ENCODE data around the gene TTLL8. TPM values are rescaled to one million over a fixed set of nuclear protein-coding genes. Genes with fewer than 3 reads are reported as not detected.

The TTLL8 gene
- total RNA-seq, 1 experiment from 2014 or later = not detected

DNA sequence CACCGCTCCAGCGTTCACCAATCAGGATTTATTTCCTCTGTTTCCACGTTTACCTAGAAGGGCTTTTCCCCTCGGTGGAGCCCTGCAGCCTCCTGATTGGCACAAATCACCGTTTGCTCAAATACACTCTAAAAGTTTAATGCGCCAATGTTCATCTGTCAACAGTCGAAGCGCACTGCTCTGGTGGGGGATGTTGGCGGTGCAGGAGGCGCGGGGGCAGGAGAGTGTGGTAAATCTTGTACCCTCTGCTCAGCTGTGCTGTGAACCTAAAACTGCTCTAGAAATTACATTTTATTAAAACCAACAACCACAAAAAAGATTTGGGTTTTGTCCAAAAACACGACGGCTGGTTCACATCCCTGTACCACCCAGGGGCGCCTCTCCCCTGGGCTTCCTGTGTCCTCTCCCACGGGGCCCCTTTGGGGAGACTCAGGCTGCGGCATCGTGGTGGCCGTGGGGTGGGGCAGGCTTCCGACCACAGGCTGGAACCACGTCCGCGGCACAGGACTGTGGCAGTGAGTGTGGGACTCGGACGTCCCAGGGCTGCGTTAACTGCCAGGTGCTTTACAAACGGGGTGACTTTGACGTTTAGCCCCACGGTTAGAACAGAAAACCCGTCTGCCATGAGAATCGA, 13.5 kb downstream of the TTLL8 start:
- Mint-ChIP-seq H3K27me3 (ENCODE audit: low read depth) (no peaks in the 10 kb centered on the region), H3K9me3 (peaks cover 4% of the 10 kb centered on the region; the same call in 1 of the 2 replicates), H3K4me1 (no peaks in the 10 kb centered on the region), H3K4me3 (no peak overlapping the region), H3K36me3 (no peaks in the 10 kb centered on the region), H3K27ac (no peak overlapping the region)
- DNase-seq (ENCODE audit: low spot score) (no peak), ATAC-seq (no peak)
- TF ChIP-seq OVOL2 (CRISPR knock-in tag; IDR thresholded peaks at IDR 0.05; ENCODE audit: borderline replicate concordance) = no peak
- TF ChIP-seq TCF7 (CRISPR knock-in tag; IDR thresholded peaks at IDR 0.05; ENCODE audit: low read depth) = no peak
- no peak for TF ChIP-seq KAT7 (CRISPR knock-in tag; IDR thresholded peaks at IDR 0.05; ENCODE audit: borderline replicate concordance)
- TF ChIP-seq FOXK1 (CRISPR knock-in tag; IDR thresholded peaks at IDR 0.05) = no peak
- TF ChIP-seq, protein P1, sequence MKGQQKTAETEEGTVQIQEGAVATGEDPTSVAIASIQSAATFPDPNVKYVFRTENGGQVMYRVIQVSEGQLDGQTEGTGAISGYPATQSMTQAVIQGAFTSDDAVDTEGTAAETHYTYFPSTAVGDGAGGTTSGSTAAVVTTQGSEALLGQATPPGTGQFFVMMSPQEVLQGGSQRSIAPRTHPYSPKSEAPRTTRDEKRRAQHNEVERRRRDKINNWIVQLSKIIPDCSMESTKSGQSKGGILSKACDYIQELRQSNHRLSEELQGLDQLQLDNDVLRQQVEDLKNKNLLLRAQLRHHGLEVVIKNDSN (CRISPR knock-in tag; IDR thresholded peaks at IDR 0.05) = no peak
- TF ChIP-seq HMGA2 (CRISPR knock-in tag; IDR thresholded peaks at IDR 0.05) = no peak
- TF ChIP-seq ZNF263 (CRISPR knock-in tag; IDR thresholded peaks at IDR 0.05; ENCODE audit: low read depth) = no peak
- TF ChIP-seq, protein P2, sequence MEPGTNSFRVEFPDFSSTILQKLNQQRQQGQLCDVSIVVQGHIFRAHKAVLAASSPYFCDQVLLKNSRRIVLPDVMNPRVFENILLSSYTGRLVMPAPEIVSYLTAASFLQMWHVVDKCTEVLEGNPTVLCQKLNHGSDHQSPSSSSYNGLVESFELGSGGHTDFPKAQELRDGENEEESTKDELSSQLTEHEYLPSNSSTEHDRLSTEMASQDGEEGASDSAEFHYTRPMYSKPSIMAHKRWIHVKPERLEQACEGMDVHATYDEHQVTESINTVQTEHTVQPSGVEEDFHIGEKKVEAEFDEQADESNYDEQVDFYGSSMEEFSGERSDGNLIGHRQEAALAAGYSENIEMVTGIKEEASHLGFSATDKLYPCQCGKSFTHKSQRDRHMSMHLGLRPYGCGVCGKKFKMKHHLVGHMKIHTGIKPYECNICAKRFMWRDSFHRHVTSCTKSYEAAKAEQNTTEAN (CRISPR knock-in tag; IDR thresholded peaks at IDR 0.05) = no peak
- no peak for TF ChIP-seq GTF2I (CRISPR knock-in tag; conservative IDR thresholded peaks at IDR 0.05)
- TF ChIP-seq EMX1 (CRISPR knock-in tag; IDR thresholded peaks at IDR 0.05) = no peak
- TF ChIP-seq ETV6 (CRISPR knock-in tag; IDR thresholded peaks at IDR 0.05) = no peak
- TF ChIP-seq JAZF1 (CRISPR knock-in tag; IDR thresholded peaks at IDR 0.05) = no peak
- no peak for TF ChIP-seq NR1H2 (CRISPR knock-in tag; IDR thresholded peaks at IDR 0.05)
- TF ChIP-seq MYBL2 (CRISPR knock-in tag; IDR thresholded peaks at IDR 0.05) = no peak
- no peak for TF ChIP-seq MAX (CRISPR knock-in tag; IDR thresholded peaks at IDR 0.05)
- TF ChIP-seq, protein P3, sequence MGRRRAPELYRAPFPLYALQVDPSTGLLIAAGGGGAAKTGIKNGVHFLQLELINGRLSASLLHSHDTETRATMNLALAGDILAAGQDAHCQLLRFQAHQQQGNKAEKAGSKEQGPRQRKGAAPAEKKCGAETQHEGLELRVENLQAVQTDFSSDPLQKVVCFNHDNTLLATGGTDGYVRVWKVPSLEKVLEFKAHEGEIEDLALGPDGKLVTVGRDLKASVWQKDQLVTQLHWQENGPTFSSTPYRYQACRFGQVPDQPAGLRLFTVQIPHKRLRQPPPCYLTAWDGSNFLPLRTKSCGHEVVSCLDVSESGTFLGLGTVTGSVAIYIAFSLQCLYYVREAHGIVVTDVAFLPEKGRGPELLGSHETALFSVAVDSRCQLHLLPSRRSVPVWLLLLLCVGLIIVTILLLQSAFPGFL (CRISPR knock-in tag; IDR thresholded peaks at IDR 0.05; ENCODE audit: borderline replicate concordance) = no peak
- no peak for TF ChIP-seq ELF4 (CRISPR knock-in tag; IDR thresholded peaks at IDR 0.05; ENCODE audit: low read depth)
- TF ChIP-seq SOX15 (CRISPR knock-in tag; IDR thresholded peaks at IDR 0.05) = no peak
- ChIA-PET CTCF (interaction anchor here (1.5 kb wide), 1 partner anchor 14 kb away, joined by 5 read pairs; no protein-coding TSS in a partner anchor), POLR2A (no interaction called here)

GRCh38 chr22:50041361-50042065, 16.6 kb downstream of the TTLL8 start:
- H3K4me3 Mint-ChIP-seq = no peak overlapping the region
- no peak for ATAC-seq
- TF ChIP-seq TCF7 (CRISPR knock-in tag; IDR thresholded peaks at IDR 0.05; ENCODE audit: low read depth) (no peak), NFATC4 (CRISPR knock-in tag; IDR thresholded peaks at IDR 0.05) (no peak), SP1 (CRISPR knock-in tag; conservative IDR thresholded peaks at IDR 0.05) (no peak), CBFB (CRISPR knock-in tag; IDR thresholded peaks at IDR 0.05; ENCODE audit: low read depth) (no peak), RORB (CRISPR knock-in tag; IDR thresholded peaks at IDR 0.05) (no peak), TEAD1 (CRISPR knock-in tag; IDR thresholded peaks at IDR 0.05) (no peak), CREB1 (CRISPR knock-in tag; IDR thresholded peaks at IDR 0.05) (no peak), ZNF423 (CRISPR knock-in tag; IDR thresholded peaks at IDR 0.05) (no peak), GRHL2 (CRISPR knock-in tag; IDR thresholded peaks at IDR 0.05; ENCODE audit: insufficient replicate concordance, severe bottlenecking) (no peak), ZBTB21 (CRISPR knock-in tag; IDR thresholded peaks at IDR 0.05; ENCODE audit: borderline replicate concordance) (no peak), IRF2 (CRISPR knock-in tag; IDR thresholded peaks at IDR 0.05; ENCODE audit: borderline replicate concordance, low read depth) (no peak), NFYB (CRISPR knock-in tag; conservative IDR thresholded peaks at IDR 0.05; ENCODE audit: low read depth) (no peak), ZNF416 (CRISPR knock-in tag; IDR thresholded peaks at IDR 0.05) (no peak)
- TF ChIP-seq, protein P2 (CRISPR knock-in tag; IDR thresholded peaks at IDR 0.05) = no peak
- TF ChIP-seq, protein P4, sequence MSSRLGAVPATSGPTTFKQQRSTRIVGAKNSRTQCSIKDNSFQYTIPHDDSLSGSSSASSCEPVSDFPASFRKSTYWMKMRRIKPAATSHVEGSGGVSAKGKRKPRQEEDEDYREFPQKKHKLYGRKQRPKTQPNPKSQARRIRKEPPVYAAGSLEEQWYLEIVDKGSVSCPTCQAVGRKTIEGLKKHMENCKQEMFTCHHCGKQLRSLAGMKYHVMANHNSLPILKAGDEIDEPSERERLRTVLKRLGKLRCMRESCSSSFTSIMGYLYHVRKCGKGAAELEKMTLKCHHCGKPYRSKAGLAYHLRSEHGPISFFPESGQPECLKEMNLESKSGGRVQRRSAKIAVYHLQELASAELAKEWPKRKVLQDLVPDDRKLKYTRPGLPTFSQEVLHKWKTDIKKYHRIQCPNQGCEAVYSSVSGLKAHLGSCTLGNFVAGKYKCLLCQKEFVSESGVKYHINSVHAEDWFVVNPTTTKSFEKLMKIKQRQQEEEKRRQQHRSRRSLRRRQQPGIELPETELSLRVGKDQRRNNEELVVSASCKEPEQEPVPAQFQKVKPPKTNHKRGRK (CRISPR knock-in tag; IDR thresholded peaks at IDR 0.05; ENCODE audit: borderline replicate concordance) = no peak

More at GRCh38 chr22:50041361-50042065, 16.6 kb downstream of the TTLL8 start:
- no peak for DNase-seq (ENCODE audit: low spot score)
- Mint-ChIP-seq H3K4me1 (no peaks in the 10 kb centered on the region), H3K27me3 (ENCODE audit: low read depth) (no peaks in the 10 kb centered on the region), H3K27ac (no peak overlapping the region), H3K36me3 (no peaks in the 10 kb centered on the region), H3K9me3 (peaks cover 14% of the 10 kb centered on the region)
- ChIA-PET POLR2A (no interaction called here), CTCF (interaction anchor here (0.6 to 1.1 kb wide), 2 partner anchors 11 to 18 kb away, joined by 3 to 4 read pairs; no protein-coding TSS in a partner anchor)

Measured in WTC11 (cell line).